HEK293 (cell line): ENCODE measurements around the gene ZNF792.

Experiments used
- BCL11A ChIP-seq: fragments of 450-650 bp; formaldehyde crosslinking; IDR thresholded peaks from 2 replicates; pipeline ENCODE4 v1.5.1; 2016; ENCODE audit warnings: low read depth, missing biosample characterization, missing genetic modification characterization
- GLI2 ChIP-seq: fragments of 450-650 bp; formaldehyde crosslinking; IDR thresholded peaks from 2 replicates; pipeline ENCODE4; 2017; ENCODE audit warnings: missing biosample characterization, missing genetic modification characterization, low read depth, borderline replicate concordance
- KLF1 ChIP-seq: fragments of 450-650 bp; formaldehyde crosslinking; IDR thresholded peaks from 2 replicates; pipeline ENCODE4 v1.5.1; 2016; ENCODE audit warnings: missing biosample characterization, missing genetic modification characterization
- SCRT2 ChIP-seq: fragments of 450-650 bp; formaldehyde crosslinking; IDR thresholded peaks from 2 replicates; pipeline ENCODE4 v1.5.1; 2016; ENCODE audit warnings: missing biosample characterization, missing genetic modification characterization
- SP7 ChIP-seq: fragments of 450-650 bp; formaldehyde crosslinking; IDR thresholded peaks from 2 replicates; pipeline ENCODE4 v1.5.1; 2016; ENCODE audit warnings: missing biosample characterization, missing genetic modification characterization
- TCF7L2 ChIP-seq: IDR thresholded peaks from 2 replicates; pipeline ENCODE4 v1.6.1; 2011; ENCODE audit warnings: low read depth, mild to moderate bottlenecking, inconsistent platforms, low read length, moderate library complexity, borderline replicate concordance
- ZBTB48 ChIP-seq: fragments of 450-650 bp; formaldehyde crosslinking; IDR thresholded peaks from 2 replicates; pipeline ENCODE4 v1.5.1; 2016; ENCODE audit warnings: missing biosample characterization, missing genetic modification characterization
- ZBTB8A ChIP-seq: fragments of 450-650 bp; formaldehyde crosslinking; IDR thresholded peaks from 2 replicates; pipeline ENCODE4 v1.5.1; 2016; ENCODE audit warnings: missing biosample characterization, missing genetic modification characterization
- ZEB2 ChIP-seq: fragments of 450-650 bp; formaldehyde crosslinking; IDR thresholded peaks from 2 replicates; pipeline ENCODE4 v1.5.1; 2016; ENCODE audit warnings: missing biosample characterization, missing genetic modification characterization
- ZFHX2 ChIP-seq: fragments of 450-650 bp; formaldehyde crosslinking; conservative IDR thresholded peaks from 2 replicates; pipeline ENCODE4 v1.5.1; 2016; ENCODE audit warnings: missing biosample characterization, missing genetic modification characterization
- ZFP69B ChIP-seq: fragments of 450-650 bp; formaldehyde crosslinking; IDR thresholded peaks from 2 replicates; pipeline ENCODE4 v1.5.1; 2016; ENCODE audit warnings: missing biosample characterization, missing genetic modification characterization
- ZNF121 ChIP-seq: fragments of 450-650 bp; formaldehyde crosslinking; IDR thresholded peaks from 2 replicates; pipeline ENCODE4 v1.5.1; 2016; ENCODE audit warnings: missing biosample characterization, missing genetic modification characterization
- ZNF174 ChIP-seq: fragments of 450-650 bp; formaldehyde crosslinking; IDR thresholded peaks from 2 replicates; pipeline ENCODE4 v1.5.0; 2017; ENCODE audit warnings: missing biosample characterization, mild to moderate bottlenecking, missing genetic modification characterization
- ZNF2 ChIP-seq: fragments of 450-650 bp; formaldehyde crosslinking; IDR thresholded peaks from 2 replicates; pipeline ENCODE4 v1.5.1; 2016; ENCODE audit warnings: missing biosample characterization, missing genetic modification characterization
- ZNF239 ChIP-seq: fragments of 450-650 bp; formaldehyde crosslinking; IDR thresholded peaks from 2 replicates; pipeline ENCODE4 v1.5.1; 2016; ENCODE audit warnings: missing biosample characterization, missing genetic modification characterization
- ZNF433 ChIP-seq: fragments of 450-650 bp; formaldehyde crosslinking; IDR thresholded peaks from 2 replicates; pipeline ENCODE4 v1.5.1; 2016; ENCODE audit warnings: missing biosample characterization, missing genetic modification characterization, low read depth
- ZNF48 ChIP-seq: fragments of 450-650 bp; formaldehyde crosslinking; IDR thresholded peaks from 2 replicates; pipeline ENCODE4 v1.5.1; 2016; ENCODE audit warnings: missing biosample characterization, missing genetic modification characterization
- ZNF510 ChIP-seq: fragments of 450-650 bp; formaldehyde crosslinking; IDR thresholded peaks from 2 replicates; pipeline ENCODE4 v1.5.1; 2018; ENCODE audit warnings: mild to moderate bottlenecking, missing genetic modification characterization, missing biosample characterization; ENCODE audit not compliant: insufficient replicate concordance
- ZNF544 ChIP-seq: fragments of 450-650 bp; formaldehyde crosslinking; IDR thresholded peaks from 2 replicates; pipeline ENCODE4 v1.5.0; 2017; ENCODE audit warnings: missing biosample characterization, missing genetic modification characterization
- ZNF623 ChIP-seq: fragments of 450-650 bp; formaldehyde crosslinking; IDR thresholded peaks from 2 replicates; pipeline ENCODE4 v1.5.1; 2016; ENCODE audit warnings: missing biosample characterization, missing genetic modification characterization
- TF ChIP-seq, protein P1 (sequence below): fragments of 450-650 bp; formaldehyde crosslinking; IDR thresholded peaks from 2 replicates; pipeline ENCODE4 v1.5.1; 2016; ENCODE audit warnings: missing biosample characterization, missing genetic modification characterization
- TF ChIP-seq, protein P2 (sequence below): fragments of 450-650 bp; formaldehyde crosslinking; IDR thresholded peaks from 2 replicates; pipeline ENCODE4 v1.5.1; 2016; ENCODE audit warnings: missing biosample characterization, missing genetic modification characterization
- TF ChIP-seq, protein P3 (sequence below): fragments of 450-650 bp; formaldehyde crosslinking; IDR thresholded peaks from 2 replicates; pipeline ENCODE4 v1.5.1; 2016; ENCODE audit warnings: missing biosample characterization, missing genetic modification characterization
- TF ChIP-seq, protein P4 (sequence below): fragments of 450-650 bp; formaldehyde crosslinking; IDR thresholded peaks from 2 replicates; pipeline ENCODE4 v1.5.1; 2017; ENCODE audit warnings: missing biosample characterization, missing genetic modification characterization
- TF ChIP-seq, protein P5 (sequence below): fragments of 450-650 bp; formaldehyde crosslinking; IDR thresholded peaks from 2 replicates; pipeline ENCODE4 v1.5.0; 2017; ENCODE audit warnings: missing biosample characterization, missing genetic modification characterization, borderline replicate concordance
- TF ChIP-seq, protein P6 (sequence below): fragments of 450-650 bp; formaldehyde crosslinking; IDR thresholded peaks from 2 replicates; pipeline ENCODE4 v1.5.1; 2017; ENCODE audit warnings: missing biosample characterization, missing genetic modification characterization

The ZNF792 gene

DNA sequence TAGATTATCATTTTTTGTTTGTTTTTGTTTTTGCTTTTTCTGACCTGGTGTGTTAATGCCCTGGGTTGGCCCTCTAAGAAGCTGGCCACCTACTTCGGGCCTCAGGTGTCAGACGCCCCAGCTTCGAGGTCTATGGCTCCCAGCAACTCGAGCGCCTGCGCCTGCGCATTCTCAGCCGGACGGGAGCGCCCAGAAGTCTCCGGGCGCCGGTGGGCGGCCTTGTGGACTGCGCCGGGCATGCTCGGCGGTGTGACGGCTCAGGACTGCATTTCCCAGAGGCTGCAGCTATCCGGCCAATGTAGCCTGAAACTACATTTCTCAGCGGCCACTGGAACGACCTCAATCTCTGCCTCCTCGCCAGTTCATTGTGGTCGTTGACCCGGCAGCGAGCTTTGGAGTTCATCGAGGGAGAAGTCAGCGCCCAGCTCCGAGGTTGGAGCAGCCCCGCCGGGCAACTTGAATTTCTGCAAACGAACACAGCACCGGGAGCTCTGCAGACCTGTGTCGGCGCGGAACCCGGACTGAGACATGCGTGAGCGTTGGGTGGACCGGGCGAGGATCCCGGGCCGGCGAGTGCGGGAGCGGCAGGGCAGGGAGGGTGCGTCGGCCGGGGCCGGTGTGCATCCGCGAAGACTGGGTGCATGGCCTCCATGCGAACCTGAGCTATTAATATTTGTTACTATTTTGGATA lies 37.2 kb downstream of the ZNF792 start, which contains the start of gene ZNF30 (continued):
- peak; percentile 93; the same call in 1 of the 2 replicates for TF ChIP-seq ZNF2 (tag by site-specific recombination)
- TF ChIP-seq, protein P1, sequence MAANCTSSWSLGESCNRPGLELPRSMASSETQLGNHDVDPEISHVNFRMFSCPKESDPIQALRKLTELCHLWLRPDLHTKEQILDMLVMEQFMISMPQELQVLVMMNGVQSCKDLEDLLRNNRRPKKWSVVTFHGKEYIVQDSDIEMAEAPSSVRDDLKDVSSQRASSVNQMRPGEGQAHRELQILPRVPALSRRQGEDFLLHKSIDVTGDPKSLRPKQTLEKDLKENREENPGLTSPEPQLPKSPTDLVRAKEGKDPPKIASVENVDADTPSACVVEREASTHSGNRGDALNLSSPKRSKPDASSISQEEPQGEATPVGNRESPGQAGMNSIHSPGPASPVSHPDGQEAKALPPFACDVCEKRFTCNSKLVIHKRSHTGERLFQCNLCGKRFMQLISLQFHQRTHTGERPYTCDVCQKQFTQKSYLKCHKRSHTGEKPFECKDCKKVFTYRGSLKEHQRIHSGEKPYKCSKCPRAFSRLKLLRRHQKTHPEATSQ, result peak; percentile 73; the same call in 1 of the 2 replicates
- TF ChIP-seq, protein P2, sequence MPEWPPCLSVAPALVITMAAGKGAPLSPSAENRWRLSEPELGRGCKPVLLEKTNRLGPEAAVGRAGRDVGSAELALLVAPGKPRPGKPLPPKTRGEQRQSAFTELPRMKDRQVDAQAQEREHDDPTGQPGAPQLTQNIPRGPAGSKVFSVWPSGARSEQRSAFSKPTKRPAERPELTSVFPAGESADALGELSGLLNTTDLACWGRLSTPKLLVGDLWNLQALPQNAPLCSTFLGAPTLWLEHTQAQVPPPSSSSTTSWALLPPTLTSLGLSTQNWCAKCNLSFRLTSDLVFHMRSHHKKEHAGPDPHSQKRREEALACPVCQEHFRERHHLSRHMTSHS, result no peak
- 0 out of 2 replicates have a peak, but pooled peaks have one; percentile 45 for TF ChIP-seq KLF1 (tag by site-specific recombination)
- TF ChIP-seq, protein P3, sequence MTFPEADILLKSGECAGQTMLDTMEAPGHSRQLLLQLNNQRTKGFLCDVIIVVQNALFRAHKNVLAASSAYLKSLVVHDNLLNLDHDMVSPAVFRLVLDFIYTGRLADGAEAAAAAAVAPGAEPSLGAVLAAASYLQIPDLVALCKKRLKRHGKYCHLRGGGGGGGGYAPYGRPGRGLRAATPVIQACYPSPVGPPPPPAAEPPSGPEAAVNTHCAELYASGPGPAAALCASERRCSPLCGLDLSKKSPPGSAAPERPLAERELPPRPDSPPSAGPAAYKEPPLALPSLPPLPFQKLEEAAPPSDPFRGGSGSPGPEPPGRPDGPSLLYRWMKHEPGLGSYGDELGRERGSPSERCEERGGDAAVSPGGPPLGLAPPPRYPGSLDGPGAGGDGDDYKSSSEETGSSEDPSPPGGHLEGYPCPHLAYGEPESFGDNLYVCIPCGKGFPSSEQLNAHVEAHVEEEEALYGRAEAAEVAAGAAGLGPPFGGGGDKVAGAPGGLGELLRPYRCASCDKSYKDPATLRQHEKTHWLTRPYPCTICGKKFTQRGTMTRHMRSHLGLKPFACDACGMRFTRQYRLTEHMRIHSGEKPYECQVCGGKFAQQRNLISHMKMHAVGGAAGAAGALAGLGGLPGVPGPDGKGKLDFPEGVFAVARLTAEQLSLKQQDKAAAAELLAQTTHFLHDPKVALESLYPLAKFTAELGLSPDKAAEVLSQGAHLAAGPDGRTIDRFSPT (tag by site-specific recombination), result peak; percentile 50
- TF ChIP-seq ZFHX2, result peak; percentile 68
- TF ChIP-seq, protein P4, sequence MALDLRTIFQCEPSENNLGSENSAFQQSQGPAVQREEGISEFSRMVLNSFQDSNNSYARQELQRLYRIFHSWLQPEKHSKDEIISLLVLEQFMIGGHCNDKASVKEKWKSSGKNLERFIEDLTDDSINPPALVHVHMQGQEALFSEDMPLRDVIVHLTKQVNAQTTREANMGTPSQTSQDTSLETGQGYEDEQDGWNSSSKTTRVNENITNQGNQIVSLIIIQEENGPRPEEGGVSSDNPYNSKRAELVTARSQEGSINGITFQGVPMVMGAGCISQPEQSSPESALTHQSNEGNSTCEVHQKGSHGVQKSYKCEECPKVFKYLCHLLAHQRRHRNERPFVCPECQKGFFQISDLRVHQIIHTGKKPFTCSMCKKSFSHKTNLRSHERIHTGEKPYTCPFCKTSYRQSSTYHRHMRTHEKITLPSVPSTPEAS (tag by site-specific recombination), result peak; percentile 66
- TF ChIP-seq SCRT2 (tag by site-specific recombination), result 0 out of 2 replicates have a peak, but pooled peaks have one; percentile 24
- no peak for TF ChIP-seq ZNF623 (tag by site-specific recombination)
- TF ChIP-seq GLI2, result no peak
- 0 out of 2 replicates have a peak, but pooled peaks have one; percentile 45 for TF ChIP-seq ZFP69B
- TF ChIP-seq ZBTB8A, result peak; percentile 100
- TF ChIP-seq SP7 (tag by site-specific recombination), result peak; percentile 82
- TF ChIP-seq ZNF48 (tag by site-specific recombination), result no peak
- TF ChIP-seq ZEB2 (tag by site-specific recombination), result peak; percentile 88
- no peak for TF ChIP-seq TCF7L2
- 0 out of 2 replicates have a peak, but pooled peaks have one; percentile 19 for TF ChIP-seq ZBTB48 (tag by site-specific recombination)
- no peak for TF ChIP-seq ZNF544 (tag by site-specific recombination)
- TF ChIP-seq ZNF174 (tag by site-specific recombination), result no peak
- no peak for TF ChIP-seq ZNF510 (tag by site-specific recombination)
- no peak for TF ChIP-seq BCL11A (tag by site-specific recombination)
- peak; percentile 84 for TF ChIP-seq ZNF121 (tag by site-specific recombination)
- no peak for TF ChIP-seq ZNF239 (tag by site-specific recombination)
- TF ChIP-seq, protein P5, sequence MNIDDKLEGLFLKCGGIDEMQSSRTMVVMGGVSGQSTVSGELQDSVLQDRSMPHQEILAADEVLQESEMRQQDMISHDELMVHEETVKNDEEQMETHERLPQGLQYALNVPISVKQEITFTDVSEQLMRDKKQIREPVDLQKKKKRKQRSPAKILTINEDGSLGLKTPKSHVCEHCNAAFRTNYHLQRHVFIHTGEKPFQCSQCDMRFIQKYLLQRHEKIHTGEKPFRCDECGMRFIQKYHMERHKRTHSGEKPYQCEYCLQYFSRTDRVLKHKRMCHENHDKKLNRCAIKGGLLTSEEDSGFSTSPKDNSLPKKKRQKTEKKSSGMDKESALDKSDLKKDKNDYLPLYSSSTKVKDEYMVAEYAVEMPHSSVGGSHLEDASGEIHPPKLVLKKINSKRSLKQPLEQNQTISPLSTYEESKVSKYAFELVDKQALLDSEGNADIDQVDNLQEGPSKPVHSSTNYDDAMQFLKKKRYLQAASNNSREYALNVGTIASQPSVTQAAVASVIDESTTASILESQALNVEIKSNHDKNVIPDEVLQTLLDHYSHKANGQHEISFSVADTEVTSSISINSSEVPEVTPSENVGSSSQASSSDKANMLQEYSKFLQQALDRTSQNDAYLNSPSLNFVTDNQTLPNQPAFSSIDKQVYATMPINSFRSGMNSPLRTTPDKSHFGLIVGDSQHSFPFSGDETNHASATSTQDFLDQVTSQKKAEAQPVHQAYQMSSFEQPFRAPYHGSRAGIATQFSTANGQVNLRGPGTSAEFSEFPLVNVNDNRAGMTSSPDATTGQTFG, result no peak
- TF ChIP-seq, protein P6, sequence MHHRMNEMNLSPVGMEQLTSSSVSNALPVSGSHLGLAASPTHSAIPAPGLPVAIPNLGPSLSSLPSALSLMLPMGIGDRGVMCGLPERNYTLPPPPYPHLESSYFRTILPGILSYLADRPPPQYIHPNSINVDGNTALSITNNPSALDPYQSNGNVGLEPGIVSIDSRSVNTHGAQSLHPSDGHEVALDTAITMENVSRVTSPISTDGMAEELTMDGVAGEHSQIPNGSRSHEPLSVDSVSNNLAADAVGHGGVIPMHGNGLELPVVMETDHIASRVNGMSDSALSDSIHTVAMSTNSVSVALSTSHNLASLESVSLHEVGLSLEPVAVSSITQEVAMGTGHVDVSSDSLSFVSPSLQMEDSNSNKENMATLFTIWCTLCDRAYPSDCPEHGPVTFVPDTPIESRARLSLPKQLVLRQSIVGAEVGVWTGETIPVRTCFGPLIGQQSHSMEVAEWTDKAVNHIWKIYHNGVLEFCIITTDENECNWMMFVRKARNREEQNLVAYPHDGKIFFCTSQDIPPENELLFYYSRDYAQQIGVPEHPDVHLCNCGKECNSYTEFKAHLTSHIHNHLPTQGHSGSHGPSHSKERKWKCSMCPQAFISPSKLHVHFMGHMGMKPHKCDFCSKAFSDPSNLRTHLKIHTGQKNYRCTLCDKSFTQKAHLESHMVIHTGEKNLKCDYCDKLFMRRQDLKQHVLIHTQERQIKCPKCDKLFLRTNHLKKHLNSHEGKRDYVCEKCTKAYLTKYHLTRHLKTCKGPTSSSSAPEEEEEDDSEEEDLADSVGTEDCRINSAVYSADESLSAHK (tag by site-specific recombination), result no peak
- TF ChIP-seq ZNF433 (tag by site-specific recombination), result no peak
